ENCODE data around the gene NSG2. TPM values are rescaled to one million over a fixed set of nuclear protein-coding genes. Genes with fewer than 3 reads are reported as not detected.

The NSG2 gene
- total RNA-seq, 1 experiment from 2014 or later = not detected

DNA sequence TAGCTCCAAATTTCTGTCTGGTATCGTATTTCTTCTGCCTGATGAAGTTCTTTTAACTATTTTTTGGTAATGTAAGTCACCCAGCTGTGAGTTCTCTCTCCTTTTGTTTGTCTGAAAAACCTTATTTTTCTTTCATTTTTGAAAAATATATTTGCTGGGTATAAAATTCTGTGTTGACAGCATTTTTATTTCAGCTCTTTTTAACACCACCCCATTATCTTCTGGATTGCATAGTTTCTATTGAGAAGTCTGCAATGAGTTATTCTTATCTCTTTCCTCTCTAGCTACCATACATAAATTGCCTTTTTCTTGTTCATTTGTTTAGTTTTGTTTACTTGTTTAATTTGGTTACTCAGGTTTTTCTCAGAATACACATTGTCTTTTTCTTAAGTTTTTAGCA is 109.1 kb downstream of the NSG2 start:
- no peak overlapping the region for H2BK20ac ChIP-seq (ENCODE audit: low read depth, low read length, poor library complexity, severe bottlenecking)
- H2BK120ac ChIP-seq (ENCODE audit: low read depth, low read length, poor library complexity, severe bottlenecking) = no peak overlapping the region
- no peak overlapping the region for H3K27ac ChIP-seq (ENCODE audit: insufficient read length, low read depth, low read length)

More for the DNA sequence above, 109.1 kb downstream of the NSG2 start:
- Histone ChIP-seq H4K5ac (ENCODE audit: insufficient read length, low read depth, low read length) (no peak overlapping the region), H3K27me3 (ENCODE audit: insufficient read depth, low read length) (no peaks in the 10 kb centered on the region), H3K9ac (ENCODE audit: extremely low read depth, insufficient read length, low read length) (no peak overlapping the region), H2BK5ac (ENCODE audit: insufficient read length, low read length) (no peak overlapping the region), H3K56ac (ENCODE audit: insufficient read length, low read depth, low read length) (no peak overlapping the region), H3K4me1 (ENCODE audit: insufficient read depth, low read length) (no peaks in the 10 kb centered on the region), H3K23me2 (ENCODE audit: insufficient read length, low read depth, low read length, poor library complexity, severe bottlenecking) (no peaks in the 10 kb centered on the region), H2AFZ (ENCODE audit: low read length) (no peak overlapping the region), H3K79me1 (ENCODE audit: insufficient read depth, low read depth, low read length, poor library complexity, severe bottlenecking) (no peaks in the 10 kb centered on the region), H4K8ac (replicated peaks; ENCODE audit: insufficient read length, low read depth, low read length) (no peak overlapping the region), H3K23ac (ENCODE audit: insufficient read length, low read depth, low read length) (no peak overlapping the region), H2BK12ac (ENCODE audit: insufficient read length, low read depth, low read length) (no peak overlapping the region), H3K18ac (ENCODE audit: insufficient read length, low read depth, low read length) (no peak overlapping the region), H3T11ph (ENCODE audit: low read length) (no peak overlapping the region), H3K4ac (ENCODE audit: low read depth, low read length) (no peak overlapping the region), H2BK15ac (ENCODE audit: low read depth, low read length) (no peak overlapping the region), H3K4me2 (ENCODE audit: insufficient read depth, insufficient read length, low read length) (no peak overlapping the region), H4K91ac (ENCODE audit: insufficient read length, low read depth, low read length) (no peak overlapping the region), H2AK5ac (ENCODE audit: insufficient read length, low read length) (no peak overlapping the region), H4K20me1 (ENCODE audit: control insufficient read depth, insufficient read depth, insufficient read length) (no peaks in the 10 kb centered on the region), H3K79me2 (ENCODE audit: insufficient read depth, low read length) (no peaks in the 10 kb centered on the region), H3K9me3 (ENCODE audit: control insufficient read depth, low read depth, low read length) (no peaks in the 10 kb centered on the region), H3K14ac (ENCODE audit: insufficient read depth, low read length) (no peak overlapping the region)
- Mint-ChIP-seq H3K4me3 (no peak overlapping the region), H3K36me3 (ENCODE audit: insufficient read depth in 1 of 3, low read depth in 3 of 3) (peaks cover 0 to 6% (median 0%) of the 10 kb centered on the region in 3 experiments; a peak in 3 of 7 replicates), H3K4me1 (peaks cover 4% of the 10 kb centered on the region in 2 experiments; a peak in 2 of 4 replicates), H3K27ac (no peak overlapping the region), H3K9me3 (peaks cover 4 to 9% of the 10 kb centered on the region in 2 experiments; a peak in 2 of 5 replicates), H3K27me3 (ENCODE audit: low read depth) (peaks cover 53% of the 10 kb centered on the region)
- DNase-seq = no peak
- WGBS (ENCODE audit: extremely low coverage, insufficient read length, low lambda C conversion rate) = no CpG with 5 or more reads among the region's 1 CpG
- TF ChIP-seq, protein P1, sequence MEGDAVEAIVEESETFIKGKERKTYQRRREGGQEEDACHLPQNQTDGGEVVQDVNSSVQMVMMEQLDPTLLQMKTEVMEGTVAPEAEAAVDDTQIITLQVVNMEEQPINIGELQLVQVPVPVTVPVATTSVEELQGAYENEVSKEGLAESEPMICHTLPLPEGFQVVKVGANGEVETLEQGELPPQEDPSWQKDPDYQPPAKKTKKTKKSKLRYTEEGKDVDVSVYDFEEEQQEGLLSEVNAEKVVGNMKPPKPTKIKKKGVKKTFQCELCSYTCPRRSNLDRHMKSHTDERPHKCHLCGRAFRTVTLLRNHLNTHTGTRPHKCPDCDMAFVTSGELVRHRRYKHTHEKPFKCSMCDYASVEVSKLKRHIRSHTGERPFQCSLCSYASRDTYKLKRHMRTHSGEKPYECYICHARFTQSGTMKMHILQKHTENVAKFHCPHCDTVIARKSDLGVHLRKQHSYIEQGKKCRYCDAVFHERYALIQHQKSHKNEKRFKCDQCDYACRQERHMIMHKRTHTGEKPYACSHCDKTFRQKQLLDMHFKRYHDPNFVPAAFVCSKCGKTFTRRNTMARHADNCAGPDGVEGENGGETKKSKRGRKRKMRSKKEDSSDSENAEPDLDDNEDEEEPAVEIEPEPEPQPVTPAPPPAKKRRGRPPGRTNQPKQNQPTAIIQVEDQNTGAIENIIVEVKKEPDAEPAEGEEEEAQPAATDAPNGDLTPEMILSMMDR (conservative IDR thresholded peaks at IDR 0.05) = no peak
